IMR-90 (cell line): ENCODE measurements around the gene NCOA7. TPM values are rescaled to one million over a fixed set of nuclear protein-coding genes. Genes with fewer than 3 reads are reported as not detected.

Source experiments
- ATAC-seq: fragments of 200-7000 bp; cut with Tn5 transposase; 2 replicates; pipeline ENCODE4 v1.9.1; 2020; ENCODE audit warnings: low read depth, mild to moderate bottlenecking, moderate library complexity
- BruUV-seq: library from RNA; stranded (reverse); fragments of 400-500 nt; replicated peaks from 2 replicates; lab custom pipeline; 2021; lab: Mats Ljungman, UMichigan
- CTCF ChIA-PET: fragments of 300-600 bp; formaldehyde crosslinking; extraction: SDS; loops from one replicate; lab custom pipeline; 2021; ENCODE audit warnings: antibody characterized with exemption; lab: Yijun Ruan, JAX
- POLR2A ChIA-PET: fragments of 300-600 bp; sonication (Branson Sonifier 250); formaldehyde crosslinking; loops from one replicate; lab custom pipeline; 2022; ENCODE audit warnings: antibody characterized with exemption; ENCODE audit not compliant: unreplicated experiment; lab: Charles Lee
- DNase-seq: peaks from one replicate; pipeline ENCODE4 v3.0.0; 2013
- H2AFZ ChIP-seq: replicated peaks from 2 replicates; pipeline ENCODE3; 2013; ENCODE audit warnings: low read length, mild to moderate bottlenecking; ENCODE audit not compliant: poor library complexity
- H2AK5ac ChIP-seq: 2 replicates; pipeline ENCODE4 v1.6.1; 2013; ENCODE audit warnings: low read depth, low read length, inconsistent platforms
- H2AK9ac ChIP-seq: replicated peaks from 2 replicates; pipeline ENCODE3; 2013; ENCODE audit warnings: mild to moderate bottlenecking, low read depth, low read length, moderate library complexity; ENCODE audit not compliant: poor library complexity
- H2BK120ac ChIP-seq: 2 replicates; pipeline ENCODE4 v1.6.1; 2013; ENCODE audit warnings: low read depth, low read length, inconsistent platforms
- H2BK15ac ChIP-seq: 3 replicates; pipeline ENCODE4 v1.6.1; 2013; ENCODE audit warnings: low read depth, low read length, inconsistent platforms
- H2BK20ac ChIP-seq: 2 replicates; pipeline ENCODE4 v1.6.1; 2013; ENCODE audit warnings: low read depth, mild to moderate bottlenecking, inconsistent platforms, low read length, moderate library complexity
- H2BK5ac ChIP-seq: 2 replicates; pipeline ENCODE4 v1.6.1; 2013; ENCODE audit warnings: mild to moderate bottlenecking, low read depth, low read length, inconsistent platforms; ENCODE audit not compliant: poor library complexity, severe bottlenecking
- H3K14ac ChIP-seq: replicated peaks from 2 replicates; pipeline ENCODE4 v1.6.1; 2013; ENCODE audit warnings: low read depth, low read length, inconsistent platforms
- H3K18ac ChIP-seq: 2 replicates; pipeline ENCODE4 v1.6.1; 2013; ENCODE audit warnings: low read depth, low read length, control low read depth
- H3K23ac ChIP-seq: 2 replicates; pipeline ENCODE4 v1.6.1; 2013; ENCODE audit warnings: low read depth, low read length, inconsistent platforms
- H3K27ac ChIP-seq: 2 replicates; pipeline ENCODE4 v1.5.1; 2013; ENCODE audit warnings: mild to moderate bottlenecking, control low read depth, low read length; ENCODE audit not compliant: insufficient read depth
- H3K27me3 ChIP-seq: 2 replicates; pipeline ENCODE4 v1.6.1; 2013; ENCODE audit warnings: low read length; ENCODE audit not compliant: control insufficient read depth, insufficient read depth
- H3K36me3 ChIP-seq: 2 replicates; pipeline ENCODE4 v1.6.1; 2013; ENCODE audit warnings: low read length, mixed read lengths; ENCODE audit not compliant: control insufficient read depth, insufficient read depth
- H3K4ac ChIP-seq: 2 replicates; pipeline ENCODE4 v1.6.1; 2013; ENCODE audit warnings: low read depth, low read length, inconsistent platforms
- H3K4me1 ChIP-seq: 2 replicates; pipeline ENCODE4 v1.6.1; 2013; ENCODE audit warnings: low read length, mixed read lengths; ENCODE audit not compliant: control insufficient read depth, insufficient read depth
- H3K4me2 ChIP-seq: 2 replicates; pipeline ENCODE4 v1.6.1; 2013; ENCODE audit warnings: low read depth, mild to moderate bottlenecking, control low read depth, low read length, moderate library complexity
- H3K4me3 ChIP-seq: 2 replicates; pipeline ENCODE4 v1.5.1; 2013; ENCODE audit warnings: low read depth, mild to moderate bottlenecking, control low read depth, low read length, moderate library complexity; ENCODE audit not compliant: insufficient read depth
- H3K56ac ChIP-seq: 2 replicates; pipeline ENCODE4 v1.6.1; 2013; ENCODE audit warnings: low read length, inconsistent platforms; ENCODE audit not compliant: insufficient read depth; ENCODE audit errors: extremely low read depth
- H3K79me1 ChIP-seq, 2 experiments: 2 replicates each; pipeline ENCODE4 v1.6.1; 2013; ENCODE audit warnings: low read length in 2 of 2, inconsistent platforms in 1 of 2, low read depth in 1 of 2
- H3K9ac ChIP-seq: 2 replicates; pipeline ENCODE4 v1.6.1; 2013; ENCODE audit warnings: low read depth, low read length, control low read depth
- H3K9me1 ChIP-seq: 2 replicates; pipeline ENCODE4 v1.6.1; 2013; ENCODE audit warnings: low read length, inconsistent platforms; ENCODE audit not compliant: insufficient read depth
- H3K9me3 ChIP-seq: 2 replicates; pipeline ENCODE4 v1.6.1; 2013; ENCODE audit warnings: low read length; ENCODE audit not compliant: control insufficient read depth, insufficient read depth
- H4K20me1 ChIP-seq: 2 replicates; pipeline ENCODE4 v1.6.1; 2013; ENCODE audit warnings: low read length, inconsistent platforms; ENCODE audit not compliant: insufficient read depth
- H4K5ac ChIP-seq: 2 replicates; pipeline ENCODE4 v1.6.1; 2013; ENCODE audit warnings: mild to moderate bottlenecking, low read depth, low read length, control low read depth
- H4K8ac ChIP-seq, 2 experiments: 2 replicates each; pipeline ENCODE4 v1.6.1; 2013; ENCODE audit warnings: low read depth in 2 of 2, low read length in 2 of 2, control low read depth in 1 of 2, inconsistent platforms in 1 of 2
- H4K91ac ChIP-seq: 2 replicates; pipeline ENCODE4 v1.6.1; 2013; ENCODE audit warnings: low read depth, low read length, inconsistent platforms; ENCODE audit not compliant: insufficient read depth
- CEBPB ChIP-seq: IDR thresholded peaks from 2 replicates; pipeline ENCODE4 v1.6.1; 2012; ENCODE audit warnings: low read depth, low read length, improper control_type of control experiment
- CHD1 ChIP-seq: IDR thresholded peaks from 2 replicates; pipeline ENCODE4 v1.6.1; 2012; ENCODE audit warnings: low read depth, low read length, improper control_type of control experiment
- FOS ChIP-seq: fragments of 150-350 bp; IDR thresholded peaks from 2 replicates; pipeline ENCODE4 v1.6.1; 2016; ENCODE audit warnings: low read depth, low read length
- MAFK ChIP-seq: IDR thresholded peaks from 2 replicates; pipeline ENCODE4 v1.6.1; 2012; ENCODE audit warnings: low read depth, low read length, improper control_type of control experiment
- MAZ ChIP-seq: IDR thresholded peaks from 2 replicates; pipeline ENCODE4 v1.6.1; 2012; ENCODE audit warnings: low read depth, mild to moderate bottlenecking, low read length, improper control_type of control experiment, moderate library complexity, borderline replicate concordance
- MXI1 ChIP-seq: IDR thresholded peaks from 2 replicates; pipeline ENCODE4 v1.6.1; 2012; ENCODE audit warnings: low read depth, mild to moderate bottlenecking, low read length, moderate library complexity, borderline replicate concordance
- POLR2A ChIP-seq: IDR thresholded peaks from 2 replicates; pipeline ENCODE4 v1.6.1; 2012; ENCODE audit warnings: mild to moderate bottlenecking, low read depth, low read length
- RAD21 ChIP-seq: IDR thresholded peaks from 2 replicates; pipeline ENCODE4 v1.6.1; 2012; ENCODE audit warnings: low read length, improper control_type of control experiment
- RFX5 ChIP-seq: IDR thresholded peaks from 2 replicates; pipeline ENCODE4 v1.8.0; 2012; ENCODE audit warnings: low read depth, mild to moderate bottlenecking, low read length, moderate library complexity
- SMC3 ChIP-seq: fragments of 150-350 bp; IDR thresholded peaks from 2 replicates; pipeline ENCODE4 v1.6.1; 2016; ENCODE audit warnings: low read depth, mild to moderate bottlenecking, antibody characterized with exemption, low read length, moderate library complexity
- WGBS, 2 experiments: methylation state at CpG; one replicate each; pipeline versions ENCODE4 v1.1.5 to v1.1.7; 2013; ENCODE audit warnings: missing lambda C conversion rate in 2 of 2; ENCODE audit not compliant: insufficient read length in 1 of 2; ENCODE audit errors: extremely low coverage in 2 of 2; 5-methylcytosine and 5-hydroxymethylcytosine counted together
- dilution Hi-C: fragments of 300-500 bp; cut with HindIII; formaldehyde crosslinking; loops from one replicate; pipeline ENCODE4 v1.14.3; 2018; ENCODE audit warnings: low sequenced_read_pairs; ENCODE audit not compliant: unreplicated experiment
- in situ Hi-C: fragments of 300-500 bp; cut with MboI; formaldehyde crosslinking; loops from 3 replicates; pipeline ENCODE4 v1.14.3; 2019; ENCODE audit warnings: low sequenced_read_pairs, inconsistent platforms, mixed read lengths
- intact Hi-C: fragments of 100-400 bp; cut with micrococcal nuclease; formaldehyde crosslinking; loops from 2 replicates; pipeline ENCODE4 v1.10.0; 2022
- polyA plus RNA-seq, 3 experiments: library from polyadenylated mRNA; depleted of rRNA; stranded (reverse); fragments of >200 nt; gene quantifications; 2 replicates each; pipeline ENCODE4 v1.2.3, GENCODE V29; 2012; ENCODE audit warnings: low replicate concordance in 1 of 3
- total RNA-seq: library from RNA; depleted of rRNA; stranded (reverse); fragments of >200 nt; gene quantifications from 2 replicates; pipeline ENCODE4 v1.2.3, GENCODE V29; 2012
- TF ChIP-seq, protein P1 (sequence below): fragments of 150-350 bp; IDR thresholded peaks from 2 replicates; pipeline ENCODE4 v1.6.1; 2017; ENCODE audit warnings: mild to moderate bottlenecking, antibody characterized with exemption, low read length, low read depth
- TF ChIP-seq, protein P2 (sequence below): conservative IDR thresholded peaks from 2 replicates; pipeline ENCODE4 v1.5.1; 2012; ENCODE audit warnings: mild to moderate bottlenecking, low read depth, low read length, improper control_type of control experiment
- TF ChIP-seq, protein P3 (sequence below): fragments of 150-350 bp; IDR thresholded peaks from 2 replicates; pipeline ENCODE4 v1.6.1; 2016; ENCODE audit warnings: low read depth, mild to moderate bottlenecking, low read length, moderate library complexity, borderline replicate concordance

Gene NCOA7
- total and polyA plus RNA-seq, 2 of the 4 experiments (the other 2 are of a cell fraction), result 12.6 to 12.9 TPM

DNA sequence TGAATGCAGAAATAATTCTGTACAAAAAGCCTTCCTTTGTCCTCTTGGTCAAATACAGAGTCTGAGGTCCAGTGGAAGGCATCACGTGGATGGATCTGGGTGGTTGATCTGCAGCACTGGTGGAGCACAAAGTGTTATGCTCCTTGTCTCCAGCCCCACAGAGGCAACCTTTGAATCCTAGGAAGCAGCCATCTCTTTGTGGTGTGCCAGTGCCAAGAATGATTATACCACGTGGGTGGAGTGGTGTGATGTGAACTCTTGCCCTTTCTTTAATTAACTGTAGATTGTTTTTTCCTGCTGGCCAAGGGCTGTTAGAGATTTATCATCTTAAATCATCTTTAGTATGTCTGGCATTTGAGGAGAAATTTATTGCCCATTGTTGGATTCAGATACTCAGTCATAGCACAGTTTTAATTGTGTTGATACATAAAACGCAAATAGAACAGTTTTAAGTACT lies 31.1 kb downstream of the NCOA7 start:
- Histone ChIP-seq H3K9ac (no peak overlapping the region), H2AFZ (no peak overlapping the region), H2AK9ac (no peak overlapping the region), H2BK5ac (no peak overlapping the region), H4K5ac (no peak overlapping the region), H2BK120ac (no peak overlapping the region), H3K4ac (no peak overlapping the region), H2BK20ac (no peak overlapping the region), H3K27ac (no peak overlapping the region), H3K79me1 (peaks cover 4 to 9% of the 10 kb centered on the region in 2 experiments; a peak in 2 of 4 replicates), H3K4me2 (no peak overlapping the region), H3K27me3 (no peaks in the 10 kb centered on the region), H3K56ac (no peak overlapping the region), H3K9me1 (peaks cover 6% of the 10 kb centered on the region), H2AK5ac (no peak overlapping the region), H4K20me1 (no peaks in the 10 kb centered on the region), H4K8ac (no peak overlapping the region), H2BK15ac (no peak overlapping the region), H3K23ac (no peak overlapping the region), H3K36me3 (no peaks in the 10 kb centered on the region; the same call in none of the 2 replicates), H3K14ac (no peak overlapping the region), H3K18ac (no peak overlapping the region), H3K9me3 (no peaks in the 10 kb centered on the region), H3K4me3 (no peak overlapping the region), H4K91ac (no peak overlapping the region), H3K4me1 (peaks cover 11% of the 10 kb centered on the region)
- no TSS peak for BruUV-seq
- no peak for DNase-seq
- ATAC-seq, result no peak
- in situ Hi-C loops, result no loop called here
- dilution Hi-C loops, result no loop called here
- ChIA-PET CTCF (no interaction called here), POLR2A (no interaction called here)
- intact Hi-C loops, result no loop called here
- no CpG with 5 or more reads among the region's 3 CpGs for WGBS, 2 experiments
- TF ChIP-seq POLR2A (no peak), FOS (no peak), CHD1 (no peak), RFX5 (no peak), CEBPB (no peak), MXI1 (no peak), MAZ (no peak), SMC3 (no peak), RAD21 (no peak), MAFK (no peak)
- TF ChIP-seq, protein P1, sequence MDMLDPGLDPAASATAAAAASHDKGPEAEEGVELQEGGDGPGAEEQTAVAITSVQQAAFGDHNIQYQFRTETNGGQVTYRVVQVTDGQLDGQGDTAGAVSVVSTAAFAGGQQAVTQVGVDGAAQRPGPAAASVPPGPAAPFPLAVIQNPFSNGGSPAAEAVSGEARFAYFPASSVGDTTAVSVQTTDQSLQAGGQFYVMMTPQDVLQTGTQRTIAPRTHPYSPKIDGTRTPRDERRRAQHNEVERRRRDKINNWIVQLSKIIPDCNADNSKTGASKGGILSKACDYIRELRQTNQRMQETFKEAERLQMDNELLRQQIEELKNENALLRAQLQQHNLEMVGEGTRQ, result no peak
- TF ChIP-seq, protein P2, sequence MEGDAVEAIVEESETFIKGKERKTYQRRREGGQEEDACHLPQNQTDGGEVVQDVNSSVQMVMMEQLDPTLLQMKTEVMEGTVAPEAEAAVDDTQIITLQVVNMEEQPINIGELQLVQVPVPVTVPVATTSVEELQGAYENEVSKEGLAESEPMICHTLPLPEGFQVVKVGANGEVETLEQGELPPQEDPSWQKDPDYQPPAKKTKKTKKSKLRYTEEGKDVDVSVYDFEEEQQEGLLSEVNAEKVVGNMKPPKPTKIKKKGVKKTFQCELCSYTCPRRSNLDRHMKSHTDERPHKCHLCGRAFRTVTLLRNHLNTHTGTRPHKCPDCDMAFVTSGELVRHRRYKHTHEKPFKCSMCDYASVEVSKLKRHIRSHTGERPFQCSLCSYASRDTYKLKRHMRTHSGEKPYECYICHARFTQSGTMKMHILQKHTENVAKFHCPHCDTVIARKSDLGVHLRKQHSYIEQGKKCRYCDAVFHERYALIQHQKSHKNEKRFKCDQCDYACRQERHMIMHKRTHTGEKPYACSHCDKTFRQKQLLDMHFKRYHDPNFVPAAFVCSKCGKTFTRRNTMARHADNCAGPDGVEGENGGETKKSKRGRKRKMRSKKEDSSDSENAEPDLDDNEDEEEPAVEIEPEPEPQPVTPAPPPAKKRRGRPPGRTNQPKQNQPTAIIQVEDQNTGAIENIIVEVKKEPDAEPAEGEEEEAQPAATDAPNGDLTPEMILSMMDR, result no peak
- TF ChIP-seq, protein P3, sequence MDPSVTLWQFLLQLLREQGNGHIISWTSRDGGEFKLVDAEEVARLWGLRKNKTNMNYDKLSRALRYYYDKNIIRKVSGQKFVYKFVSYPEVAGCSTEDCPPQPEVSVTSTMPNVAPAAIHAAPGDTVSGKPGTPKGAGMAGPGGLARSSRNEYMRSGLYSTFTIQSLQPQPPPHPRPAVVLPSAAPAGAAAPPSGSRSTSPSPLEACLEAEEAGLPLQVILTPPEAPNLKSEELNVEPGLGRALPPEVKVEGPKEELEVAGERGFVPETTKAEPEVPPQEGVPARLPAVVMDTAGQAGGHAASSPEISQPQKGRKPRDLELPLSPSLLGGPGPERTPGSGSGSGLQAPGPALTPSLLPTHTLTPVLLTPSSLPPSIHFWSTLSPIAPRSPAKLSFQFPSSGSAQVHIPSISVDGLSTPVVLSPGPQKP, result no peak
